Mucosa of rectum (tissue), 2 donors: ENCODE results near the gene ALDH9A1.
"Not testable (repeated sequence)": the region's sequence is repeated elsewhere in the genome, so short reads cannot be mapped to it uniquely, and the experiment has no call there.

ENCODE experiments used
- H3K27ac ChIP-seq, 2 donors: one replicate each; pipeline ENCODE4 v1.7.0; 2013; ENCODE audit warnings: inconsistent platforms in 2 of 2, low read depth in 2 of 2, low read length in 2 of 2
- H3K27me3 ChIP-seq, 2 donors: one replicate each; pipeline ENCODE4 v1.7.0; 2013; ENCODE audit warnings: low read length in 2 of 2; ENCODE audit not compliant: control insufficient read depth in 2 of 2, insufficient read depth in 2 of 2
- H3K36me3 ChIP-seq, 2 donors: one replicate each; pipeline ENCODE4 v1.7.0; 2013; ENCODE audit warnings: low read length in 2 of 2; ENCODE audit not compliant: control insufficient read depth in 2 of 2, insufficient read depth in 2 of 2
- H3K4me1 ChIP-seq, 2 donors: one replicate each; pipeline ENCODE4 v1.7.0; 2013; ENCODE audit warnings: low read length in 2 of 2, mild to moderate bottlenecking in 1 of 2; ENCODE audit not compliant: control insufficient read depth in 2 of 2, insufficient read depth in 2 of 2
- H3K4me3 ChIP-seq, 2 donors: one replicate each; pipeline ENCODE4 v1.7.0; 2013; ENCODE audit warnings: low read length in 2 of 2
- H3K9ac ChIP-seq, 2 donors: one replicate each; pipeline ENCODE4 v1.7.0; 2013; ENCODE audit warnings: low read length in 2 of 2, low read depth in 1 of 2, mild to moderate bottlenecking in 1 of 2
- H3K9me3 ChIP-seq, 2 donors: one replicate each; pipeline ENCODE4 v1.7.0; 2013; ENCODE audit warnings: low read length in 2 of 2; ENCODE audit not compliant: control insufficient read depth in 2 of 2
- donor health status: healthy.
- donor health status: Normal muscosa, but diverticular disease.

ALDH9A1 gene

GRCh38 chr1:165671526-165671925 is 26.8 kb downstream of the ALDH9A1 start:
- no peaks in the 10 kb centered on the region for H3K4me1 ChIP-seq
- H3K27me3 ChIP-seq = no peaks in the 10 kb centered on the region
- H3K27ac ChIP-seq = no peak overlapping the region
- no peaks in the 10 kb centered on the region for H3K9me3 ChIP-seq
- H3K36me3 ChIP-seq = peaks cover 30 to 39% of the 10 kb centered on the region in 2 donors
- no peak overlapping the region for H3K9ac ChIP-seq
- H3K4me3 ChIP-seq = no peak overlapping the region

- Histone ChIP-seq H3K9ac (no peak overlapping the region), H3K4me3 (no peak overlapping the region), H3K27me3 (no peaks in the 10 kb centered on the region), H3K4me1 (no peaks in the 10 kb centered on the region), H3K9me3 (no peaks in the 10 kb centered on the region), H3K27ac (no peak overlapping the region), H3K36me3 (peaks cover 55% of the 10 kb centered on the region in 2 donors)
Measured at GRCh38 chr1:165668184-165668583, 30.2 kb downstream of the ALDH9A1 start.

- Histone ChIP-seq H3K4me3 (no peak overlapping the region), H3K9ac (no peak overlapping the region), H3K4me1 (no peaks in the 10 kb centered on the region), H3K27ac (no peak overlapping the region), H3K36me3 (peaks cover 65 to 70% of the 10 kb centered on the region in 2 donors), H3K27me3 (no peaks in the 10 kb centered on the region), H3K9me3 (no peaks in the 10 kb centered on the region)
Measured at GRCh38 chr1:165666152-165666825, 32.1 kb downstream of the ALDH9A1 start.

GRCh38 chr1:165662186-165662585 is 36.2 kb downstream of the ALDH9A1 start:
- H3K27me3 ChIP-seq = no peaks in the 10 kb centered on the region
- peaks cover 59% of the 10 kb centered on the region in 2 donors for H3K36me3 ChIP-seq
- H3K9ac ChIP-seq = no peak overlapping the region
- H3K4me3 ChIP-seq = no peak overlapping the region
- no peaks in the 10 kb centered on the region for H3K4me1 ChIP-seq
- no peak overlapping the region for H3K27ac ChIP-seq
- H3K9me3 ChIP-seq = no peaks in the 10 kb centered on the region

- Histone ChIP-seq H3K27ac (no peak overlapping the region), H3K36me3 (peaks cover 56 to 57% of the 10 kb centered on the region in 2 donors), H3K4me3 (no peak overlapping the region)
Measured at GRCh38 chr1:165661703-165662102, 36.7 kb downstream of the ALDH9A1 start.

GRCh38 chr1:165659581-165659895 is 38.8 kb downstream of the ALDH9A1 start:
- Histone ChIP-seq H3K36me3 (peaks cover 58 to 62% of the 10 kb centered on the region in 2 donors), H3K9ac (no peak overlapping the region), H3K9me3 (no peaks in the 10 kb centered on the region), H3K27ac (no peak overlapping the region), H3K27me3 (no peaks in the 10 kb centered on the region), H3K4me3 (no peak overlapping the region), H3K4me1 (no peaks in the 10 kb centered on the region)

More at GRCh38 chr1:165661703-165662102, 36.7 kb downstream of the ALDH9A1 start:
- no peaks in the 10 kb centered on the region for H3K9me3 ChIP-seq
- no peaks in the 10 kb centered on the region for H3K27me3 ChIP-seq
- no peaks in the 10 kb centered on the region for H3K4me1 ChIP-seq
- H3K9ac ChIP-seq = no peak overlapping the region

GRCh38 chr1:165658766-165659580 is 39.4 kb downstream of the ALDH9A1 start:
- not testable (repeated sequence) for H3K4me1 ChIP-seq, H3K27me3 ChIP-seq, H3K4me3 ChIP-seq, H3K9me3 ChIP-seq, H3K9ac ChIP-seq, H3K27ac ChIP-seq
- peaks cover 54 to 59% of the 10 kb centered on the region in 2 donors for H3K36me3 ChIP-seq

- H3K4me1 ChIP-seq = peaks cover 19 to 20% of the 10 kb centered on the region in 2 donors
- no peak overlapping the region for H3K9ac ChIP-seq
- no peaks in the 10 kb centered on the region for H3K9me3 ChIP-seq
- H3K27me3 ChIP-seq = no peaks in the 10 kb centered on the region
- peaks cover 43 to 57% of the 10 kb centered on the region in 2 donors for H3K36me3 ChIP-seq
- H3K27ac ChIP-seq = no peak overlapping the region
- H3K4me3 ChIP-seq = no peak overlapping the region
Measured at GRCh38 chr1:165650981-165651625, 47.3 kb downstream of the ALDH9A1 start.

- Histone ChIP-seq H3K27ac (no peak overlapping the region), H3K9ac (no peak overlapping the region), H3K36me3 (peaks cover 32 to 40% of the 10 kb centered on the region in 2 donors), H3K9me3 (no peaks in the 10 kb centered on the region), H3K4me1 (peaks cover 25 to 30% of the 10 kb centered on the region in 2 donors), H3K27me3 (no peaks in the 10 kb centered on the region), H3K4me3 (no peak overlapping the region)
Measured at GRCh38 chr1:165648919-165649572, 49.3 kb downstream of the ALDH9A1 start.

GRCh38 chr1:165647970-165648369 is 50.4 kb downstream of the ALDH9A1 start:
- H3K4me3 ChIP-seq = no peak overlapping the region
- no peak overlapping the region for H3K9ac ChIP-seq
- peaks cover 21 to 29% of the 10 kb centered on the region in 2 donors for H3K36me3 ChIP-seq
- peaks cover 25 to 30% of the 10 kb centered on the region in 2 donors for H3K4me1 ChIP-seq
- no peaks in the 10 kb centered on the region for H3K9me3 ChIP-seq
- H3K27ac ChIP-seq = peak overlapping the region; percentile 79 to 87
- no peaks in the 10 kb centered on the region for H3K27me3 ChIP-seq
